K562 (cell line): Measurements from ENCODE around the gene TNFRSF13B. TPM values are rescaled to one million over a fixed set of nuclear protein-coding genes. Genes with fewer than 3 reads are reported as not detected.

Experiments used
- CHD4 ChIP-seq: fragments of 200-600 bp; sonication (generic); IDR thresholded peaks from 3 replicates; pipeline ENCODE4 v1.6.1; 2012; ENCODE audit warnings: low read depth, mild to moderate bottlenecking, mixed read lengths, low read length, inconsistent platforms; ENCODE audit not compliant: insufficient read depth, insufficient replicate concordance, poor library complexity, severe bottlenecking
- TARDBP ChIP-seq: fragments of 450-650 bp; IDR thresholded peaks from 2 replicates; pipeline ENCODE4 v1.6.1; 2016
- VEZF1 ChIP-seq: fragments of 200-800 bp; sonication (Bioruptor generic); IDR thresholded peaks from 2 replicates; pipeline ENCODE4 v1.6.1; 2017; ENCODE audit warnings: missing genetic modification characterization, missing compliant biosample characterization
- ZNF407 ChIP-seq: fragments of 450-650 bp; IDR thresholded peaks from 2 replicates; pipeline ENCODE4 v1.6.1; 2016; ENCODE audit warnings: low read depth
- ZNF75A ChIP-seq: fragments of 450-650 bp; formaldehyde crosslinking; IDR thresholded peaks from 2 replicates; pipeline ENCODE4 v1.4.0; 2020; ENCODE audit warnings: mild to moderate bottlenecking
- polyA plus RNA-seq, 8 experiments: library from polyadenylated mRNA; depleted of rRNA in 4 of 8; stranded (reverse) in 5 of 8; unstranded in 3 of 8; fragments of >200 nt; fragmentation: Nextera tagmentation in 2 of 8; fragmentation: Illumina TruSeq in 1 of 8; extraction: Ambion mirVana in 2 of 8; extraction: Trizol in 1 of 8; gene quantifications; 2 replicates each; pipeline versions ENCODE4 v1.2.1 to v1.2.3, GENCODE V29; 2011 to 2014; ENCODE audit warnings: inconsistent platforms in 1 of 8, missing spikeins in 1 of 8
- total RNA-seq, 7 experiments: library from RNA; depleted of rRNA in 6 of 7; stranded (reverse); fragments of >200 nt in 6 of 7; fragmentation: Illumina TruSeq in 2 of 7; extraction: Trizol in 2 of 7; gene quantifications; 2 replicates each; pipeline versions ENCODE4 v1.2.1 to v1.2.3, GENCODE V29; 2011 to 2021; ENCODE audit warnings: low replicate concordance in 1 of 7
- TF ChIP-seq, protein P1 (sequence below), 2 experiments: fragments of 450-650 bp in 1 of 2; sonication (generic) in 1 of 2; formaldehyde crosslinking in 1 of 2; IDR thresholded peaks; 2 replicates each; pipeline versions ENCODE4 v1.7.1 to v1.9.0; 2016 to 2022; ENCODE audit warnings: inconsistent platforms in 1 of 2, mild to moderate bottlenecking in 1 of 2, missing genetic modification reagents in 1 of 2

The TNFRSF13B gene
- total and polyA plus RNA-seq, 9 of the 15 experiments (the other 6 are each of a cell fraction or from before 2014, with no cell fraction given), result not detected

GRCh38 chr17:16928406-16929034, 43.4 kb downstream of the TNFRSF13B start (continued):
- TF ChIP-seq, protein P1, sequence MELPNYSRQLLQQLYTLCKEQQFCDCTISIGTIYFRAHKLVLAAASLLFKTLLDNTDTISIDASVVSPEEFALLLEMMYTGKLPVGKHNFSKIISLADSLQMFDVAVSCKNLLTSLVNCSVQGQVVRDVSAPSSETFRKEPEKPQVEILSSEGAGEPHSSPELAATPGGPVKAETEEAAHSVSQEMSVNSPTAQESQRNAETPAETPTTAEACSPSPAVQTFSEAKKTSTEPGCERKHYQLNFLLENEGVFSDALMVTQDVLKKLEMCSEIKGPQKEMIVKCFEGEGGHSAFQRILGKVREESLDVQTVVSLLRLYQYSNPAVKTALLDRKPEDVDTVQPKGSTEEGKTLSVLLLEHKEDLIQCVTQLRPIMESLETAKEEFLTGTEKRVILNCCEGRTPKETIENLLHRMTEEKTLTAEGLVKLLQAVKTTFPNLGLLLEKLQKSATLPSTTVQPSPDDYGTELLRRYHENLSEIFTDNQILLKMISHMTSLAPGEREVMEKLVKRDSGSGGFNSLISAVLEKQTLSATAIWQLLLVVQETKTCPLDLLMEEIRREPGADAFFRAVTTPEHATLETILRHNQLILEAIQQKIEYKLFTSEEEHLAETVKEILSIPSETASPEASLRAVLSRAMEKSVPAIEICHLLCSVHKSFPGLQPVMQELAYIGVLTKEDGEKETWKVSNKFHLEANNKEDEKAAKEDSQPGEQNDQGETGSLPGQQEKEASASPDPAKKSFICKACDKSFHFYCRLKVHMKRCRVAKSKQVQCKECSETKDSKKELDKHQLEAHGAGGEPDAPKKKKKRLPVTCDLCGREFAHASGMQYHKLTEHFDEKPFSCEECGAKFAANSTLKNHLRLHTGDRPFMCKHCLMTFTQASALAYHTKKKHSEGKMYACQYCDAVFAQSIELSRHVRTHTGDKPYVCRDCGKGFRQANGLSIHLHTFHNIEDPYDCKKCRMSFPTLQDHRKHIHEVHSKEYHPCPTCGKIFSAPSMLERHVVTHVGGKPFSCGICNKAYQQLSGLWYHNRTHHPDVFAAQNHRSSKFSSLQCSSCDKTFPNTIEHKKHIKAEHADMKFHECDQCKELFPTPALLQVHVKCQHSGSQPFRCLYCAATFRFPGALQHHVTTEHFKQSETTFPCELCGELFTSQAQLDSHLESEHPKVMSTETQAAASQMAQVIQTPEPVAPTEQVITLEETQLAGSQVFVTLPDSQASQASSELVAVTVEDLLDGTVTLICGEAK (IDR thresholded peaks at IDR 0.05), result no peak
- TF ChIP-seq, protein P1 (CRISPR knock-in tag; IDR thresholded peaks at IDR 0.05), result no peak
- TF ChIP-seq ZNF75A (CRISPR knock-in tag), result no peak
- TF ChIP-seq VEZF1 (CRISPR knock-in tag), result no peak
- no peak for TF ChIP-seq CHD4
- TF ChIP-seq TARDBP, result no peak
- TF ChIP-seq ZNF407, result no peak
